ENCODE results near the gene NOS3.
"Not testable (repeated sequence)": the region's sequence is repeated elsewhere in the genome, so short reads cannot be mapped to it uniquely, and the experiment has no call there.

Gene NOS3

DNA sequence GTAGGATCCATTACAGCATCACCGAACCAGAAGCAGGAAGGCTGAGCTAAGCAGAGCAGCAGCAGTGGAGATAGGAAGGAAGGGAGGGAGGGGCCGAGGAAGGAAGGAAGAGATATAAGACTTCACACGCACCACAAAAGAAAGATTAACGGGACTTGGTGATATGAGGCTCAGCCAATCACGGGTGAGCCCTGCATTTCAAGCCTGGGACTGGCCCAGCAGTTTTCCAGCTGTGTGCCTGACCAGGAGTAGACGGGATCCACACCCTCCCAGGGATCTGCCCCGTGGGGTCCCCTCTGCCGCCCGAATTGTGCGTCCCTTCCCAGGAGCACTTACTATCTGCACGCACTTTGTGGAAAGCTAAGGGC lies 17.3 kb downstream of the NOS3 start:
- Histone ChIP-seq H3K9ac (ENCODE audit: insufficient read length, low read depth) (no peak overlapping the region), H3K27me3 (ENCODE audit: insufficient read depth, insufficient read length) (no peaks in the 10 kb centered on the region), H3K36me3 (ENCODE audit: insufficient read depth, insufficient read length, low read length) (no peaks in the 10 kb centered on the region), H3K9me3 (ENCODE audit: insufficient read depth, low read length) (no peaks in the 10 kb centered on the region), H3K4me1 (ENCODE audit: insufficient read depth, insufficient read length) (peaks cover 22% of the 10 kb centered on the region), H3K4me3 (ENCODE audit: insufficient read length, low read depth) (no peak overlapping the region)
- TF ChIP-seq SUZ12 (IDR thresholded peaks at IDR 0.05; ENCODE audit: extremely low read depth, insufficient read depth, insufficient read length) (no peak), YY1 (IDR thresholded peaks at IDR 0.05; ENCODE audit: insufficient read depth, insufficient read length) (no peak), ZNF274 (IDR thresholded peaks at IDR 0.05; ENCODE audit: low read depth, low read length) (no peak)
- no peak for DNase-seq (ENCODE audit: low read depth, low spot score)

DNA sequence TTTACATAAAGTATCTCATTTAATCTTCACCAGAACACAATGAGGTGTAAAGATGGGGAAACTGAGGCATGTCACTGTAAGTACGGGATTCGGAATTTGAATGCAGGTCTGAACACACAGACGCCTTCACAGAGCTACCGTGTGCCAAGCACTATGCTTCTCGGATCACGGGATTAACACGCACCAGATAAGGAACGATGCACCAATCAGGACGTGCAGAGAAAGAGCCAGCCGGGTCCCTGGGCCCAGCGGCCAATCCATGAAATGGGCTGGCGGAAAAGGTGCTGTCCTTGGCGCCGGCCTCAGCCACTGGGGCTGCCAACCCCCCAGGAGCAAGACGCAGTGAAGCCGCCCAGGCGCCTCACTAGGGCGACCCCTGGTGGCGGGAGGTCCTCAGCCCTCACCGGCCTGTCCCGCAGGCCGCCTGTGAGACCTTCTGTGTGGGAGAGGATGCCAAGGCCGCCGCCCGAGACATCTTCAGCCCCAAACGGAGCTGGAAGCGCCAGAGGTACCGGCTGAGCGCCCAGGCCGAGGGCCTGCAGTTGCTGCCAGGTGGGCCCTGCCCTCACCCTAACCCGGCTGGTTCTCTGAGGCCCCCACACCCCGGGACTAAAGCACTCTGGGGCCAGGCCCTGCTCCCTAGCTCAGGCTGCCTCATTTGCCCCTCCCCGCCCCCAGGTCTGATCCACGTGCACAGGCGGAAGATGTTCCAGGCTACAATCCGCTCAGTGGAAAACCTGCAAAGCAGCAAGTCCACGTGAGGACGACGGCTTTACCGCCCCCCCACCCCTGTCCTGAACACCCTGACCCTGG lies 17.9 kb downstream of the NOS3 start:
- no peak for DNase-seq (ENCODE audit: low read depth, low spot score)
- no peak overlapping the region for H3K4me3 ChIP-seq (ENCODE audit: insufficient read length, low read depth)

DNA sequence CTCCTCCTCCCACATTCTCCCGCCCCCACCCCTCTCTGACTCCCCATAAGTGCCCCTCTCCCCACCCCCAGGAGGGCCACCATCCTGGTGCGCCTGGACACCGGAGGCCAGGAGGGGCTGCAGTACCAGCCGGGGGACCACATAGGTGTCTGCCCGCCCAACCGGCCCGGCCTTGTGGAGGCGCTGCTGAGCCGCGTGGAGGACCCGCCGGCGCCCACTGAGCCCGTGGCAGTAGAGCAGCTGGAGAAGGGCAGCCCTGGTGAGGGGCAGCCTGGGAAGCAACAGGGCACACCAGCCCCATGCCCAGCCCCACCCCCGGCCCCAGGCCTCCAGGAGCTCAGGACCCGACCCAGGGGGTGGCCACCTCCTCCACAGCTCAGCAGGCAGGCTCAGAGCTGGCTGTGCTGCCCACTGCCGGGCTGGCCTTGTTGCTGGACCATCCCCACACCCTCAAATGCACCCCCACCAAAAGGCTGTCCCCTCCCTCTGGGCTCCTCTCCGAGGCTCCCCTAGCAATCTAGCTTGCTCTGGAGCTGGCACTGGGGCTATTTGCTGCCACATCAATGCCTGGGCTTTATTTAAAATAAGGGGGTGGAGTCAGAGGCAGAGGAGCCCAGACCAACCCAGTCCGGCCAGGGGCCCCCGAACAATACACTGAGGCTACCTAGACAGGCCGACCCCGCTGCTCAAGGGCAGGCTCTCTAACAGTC lies 18.7 kb downstream of the NOS3 start:
- Histone ChIP-seq H3K36me3 (ENCODE audit: insufficient read depth, insufficient read length, low read length) (peaks cover 5% of the 10 kb centered on the region), H3K9me3 (ENCODE audit: insufficient read depth, low read length) (no peaks in the 10 kb centered on the region), H3K27me3 (ENCODE audit: insufficient read depth, insufficient read length) (no peaks in the 10 kb centered on the region), H3K4me3 (ENCODE audit: insufficient read length, low read depth) (peak overlapping the region; percentile 73), H3K4me1 (ENCODE audit: insufficient read depth, insufficient read length) (peaks cover 27% of the 10 kb centered on the region), H3K9ac (ENCODE audit: insufficient read length, low read depth) (peak overlapping the region; percentile 93)
- TF ChIP-seq ZNF274 (IDR thresholded peaks at IDR 0.05; ENCODE audit: low read depth, low read length) (no peak), SUZ12 (IDR thresholded peaks at IDR 0.05; ENCODE audit: extremely low read depth, insufficient read depth, insufficient read length) (no peak), YY1 (IDR thresholded peaks at IDR 0.05; ENCODE audit: insufficient read depth, insufficient read length) (no peak)
- DNase-seq (ENCODE audit: low read depth, low spot score) = no peak

More for the DNA sequence above, 17.9 kb downstream of the NOS3 start:
- Histone ChIP-seq H3K4me1 (ENCODE audit: insufficient read depth, insufficient read length) (peaks cover 24% of the 10 kb centered on the region), H3K36me3 (ENCODE audit: insufficient read depth, insufficient read length, low read length) (no peaks in the 10 kb centered on the region), H3K27me3 (ENCODE audit: insufficient read depth, insufficient read length) (no peaks in the 10 kb centered on the region), H3K9ac (ENCODE audit: insufficient read length, low read depth) (no peak overlapping the region), H3K9me3 (ENCODE audit: insufficient read depth, low read length) (no peaks in the 10 kb centered on the region)
- TF ChIP-seq YY1 (IDR thresholded peaks at IDR 0.05; ENCODE audit: insufficient read depth, insufficient read length) = no peak
- no peak for TF ChIP-seq SUZ12 (IDR thresholded peaks at IDR 0.05; ENCODE audit: extremely low read depth, insufficient read depth, insufficient read length)
- TF ChIP-seq ZNF274 (IDR thresholded peaks at IDR 0.05; ENCODE audit: low read depth, low read length) = no peak

DNA sequence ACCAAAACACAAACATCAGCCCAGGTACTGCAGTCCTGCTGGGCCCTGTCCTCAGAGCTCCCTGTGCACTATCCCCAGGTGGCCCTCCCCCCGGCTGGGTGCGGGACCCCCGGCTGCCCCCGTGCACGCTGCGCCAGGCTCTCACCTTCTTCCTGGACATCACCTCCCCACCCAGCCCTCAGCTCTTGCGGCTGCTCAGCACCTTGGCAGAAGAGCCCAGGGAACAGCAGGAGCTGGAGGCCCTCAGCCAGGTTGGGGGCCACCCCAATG lies 19.2 kb downstream of the NOS3 start:
- H3K36me3 ChIP-seq (ENCODE audit: insufficient read depth, insufficient read length, low read length) = peaks cover 7% of the 10 kb centered on the region
- no peaks in the 10 kb centered on the region for H3K27me3 ChIP-seq (ENCODE audit: insufficient read depth, insufficient read length)
- no peak for DNase-seq (ENCODE audit: low read depth, low spot score)
- peak overlapping the region; percentile 93 for H3K9ac ChIP-seq (ENCODE audit: insufficient read length, low read depth)
- no peaks in the 10 kb centered on the region for H3K9me3 ChIP-seq (ENCODE audit: insufficient read depth, low read length)
- peak overlapping the region; percentile 73 for H3K4me3 ChIP-seq (ENCODE audit: insufficient read length, low read depth)
- no peak for TF ChIP-seq SUZ12 (IDR thresholded peaks at IDR 0.05; ENCODE audit: extremely low read depth, insufficient read depth, insufficient read length)
- no peak for TF ChIP-seq YY1 (IDR thresholded peaks at IDR 0.05; ENCODE audit: insufficient read depth, insufficient read length)
- TF ChIP-seq ZNF274 (IDR thresholded peaks at IDR 0.05; ENCODE audit: low read depth, low read length) = no peak
- H3K4me1 ChIP-seq (ENCODE audit: insufficient read depth, insufficient read length) = peaks cover 27% of the 10 kb centered on the region

DNA sequence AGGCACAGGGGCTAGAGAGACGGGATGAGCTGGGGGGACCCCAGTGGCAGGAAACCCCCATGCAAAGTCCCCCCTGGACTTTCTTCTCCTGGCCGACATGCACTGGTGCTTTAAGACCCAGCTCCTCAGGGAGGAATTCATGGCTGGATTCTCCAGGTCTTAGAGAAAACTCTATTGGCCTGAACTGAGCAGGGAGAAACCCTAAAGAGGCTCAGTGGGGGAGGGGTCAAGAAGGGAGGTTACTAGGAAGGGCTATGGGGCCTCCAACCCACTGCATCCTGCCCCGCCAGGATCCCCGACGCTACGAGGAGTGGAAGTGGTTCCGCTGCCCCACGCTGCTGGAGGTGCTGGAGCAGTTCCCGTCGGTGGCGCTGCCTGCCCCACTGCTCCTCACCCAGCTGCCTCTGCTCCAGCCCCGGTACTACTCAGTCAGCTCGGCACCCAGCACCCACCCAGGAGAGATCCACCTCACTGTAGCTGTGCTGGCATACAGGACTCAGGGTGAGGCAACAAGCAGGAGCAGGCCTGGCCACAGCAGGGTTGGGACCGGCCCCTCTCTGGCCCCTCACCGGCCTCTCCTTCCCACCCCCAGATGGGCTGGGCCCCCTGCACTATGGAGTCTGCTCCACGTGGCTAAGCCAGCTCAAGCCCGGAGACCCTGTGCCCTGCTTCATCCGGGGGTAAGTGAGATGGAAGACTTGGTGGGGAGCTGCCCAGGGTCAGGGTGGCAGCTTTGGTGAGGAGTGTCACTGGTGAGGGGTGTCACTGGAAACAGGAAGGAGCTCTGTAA lies 19.7 kb downstream of the NOS3 start:
- Histone ChIP-seq H3K27me3 (ENCODE audit: insufficient read depth, insufficient read length) (no peaks in the 10 kb centered on the region), H3K4me3 (ENCODE audit: insufficient read length, low read depth) (peak overlapping the region; percentile 73), H3K9ac (ENCODE audit: insufficient read length, low read depth) (peak overlapping the region; percentile 93), H3K36me3 (ENCODE audit: insufficient read depth, insufficient read length, low read length) (peaks cover 12% of the 10 kb centered on the region), H3K4me1 (ENCODE audit: insufficient read depth, insufficient read length) (peaks cover 27% of the 10 kb centered on the region), H3K9me3 (ENCODE audit: insufficient read depth, low read length) (no peaks in the 10 kb centered on the region)
- no peak for DNase-seq (ENCODE audit: low read depth, low spot score)
- no peak for TF ChIP-seq ZNF274 (IDR thresholded peaks at IDR 0.05; ENCODE audit: low read depth, low read length)
- TF ChIP-seq SUZ12 (IDR thresholded peaks at IDR 0.05; ENCODE audit: extremely low read depth, insufficient read depth, insufficient read length) = no peak
- no peak for TF ChIP-seq YY1 (IDR thresholded peaks at IDR 0.05; ENCODE audit: insufficient read depth, insufficient read length)

DNA sequence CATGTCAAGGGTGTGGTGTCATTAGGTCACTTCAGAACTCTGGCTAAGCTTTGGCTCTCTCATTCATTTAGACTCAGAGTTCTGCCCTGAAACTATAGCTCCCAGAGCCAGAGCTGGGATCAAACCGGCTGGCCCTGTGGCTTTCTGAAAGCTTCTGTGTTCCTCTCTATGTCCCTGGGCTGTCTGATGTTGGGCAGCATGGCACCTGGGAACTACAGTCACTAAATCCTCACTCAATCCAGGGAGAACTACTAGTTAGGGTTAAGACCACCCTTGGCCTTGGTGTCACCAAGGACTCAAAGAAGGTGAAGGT lies 20.2 kb downstream of the NOS3 start:
- Histone ChIP-seq H3K9me3 (ENCODE audit: insufficient read depth, low read length) (no peaks in the 10 kb centered on the region), H3K36me3 (ENCODE audit: insufficient read depth, insufficient read length, low read length) (peaks cover 12% of the 10 kb centered on the region), H3K4me1 (ENCODE audit: insufficient read depth, insufficient read length) (peaks cover 27% of the 10 kb centered on the region), H3K9ac (ENCODE audit: insufficient read length, low read depth) (peak overlapping the region; percentile 93), H3K4me3 (ENCODE audit: insufficient read length, low read depth) (peak overlapping the region; percentile 73), H3K27me3 (ENCODE audit: insufficient read depth, insufficient read length) (no peaks in the 10 kb centered on the region)
- no peak for TF ChIP-seq ZNF274 (IDR thresholded peaks at IDR 0.05; ENCODE audit: low read depth, low read length)
- no peak for TF ChIP-seq YY1 (IDR thresholded peaks at IDR 0.05; ENCODE audit: insufficient read depth, insufficient read length)
- no peak for DNase-seq (ENCODE audit: low read depth, low spot score)

DNA sequence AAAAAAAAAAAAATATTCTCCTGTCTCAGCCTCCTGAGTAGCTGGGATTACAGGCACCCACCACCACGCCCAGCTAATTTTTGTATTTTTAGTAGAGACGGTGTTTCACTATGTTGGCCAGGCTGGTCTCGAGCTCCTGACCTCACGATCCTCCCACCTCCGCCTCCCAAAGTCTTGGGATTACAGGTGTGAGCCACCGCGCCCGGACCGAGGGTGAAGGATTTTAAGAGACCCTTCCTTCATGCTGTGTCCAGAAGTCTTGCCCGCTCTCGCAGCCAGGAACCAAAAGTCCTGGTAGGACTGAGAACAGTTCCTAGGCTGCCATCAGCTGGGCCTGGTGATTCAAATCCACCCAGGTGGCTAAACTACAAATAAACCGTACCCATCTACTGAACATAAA lies 20.8 kb downstream of the NOS3 start:
- DNase-seq (ENCODE audit: low read depth, low spot score); H3K27me3 ChIP-seq (ENCODE audit: insufficient read depth, insufficient read length); H3K9me3 ChIP-seq (ENCODE audit: insufficient read depth, low read length); H3K4me3 ChIP-seq (ENCODE audit: insufficient read length, low read depth); H3K9ac ChIP-seq (ENCODE audit: insufficient read length, low read depth): not testable (repeated sequence)
- H3K36me3 ChIP-seq (ENCODE audit: insufficient read depth, insufficient read length, low read length) = peaks cover 12% of the 10 kb centered on the region
- peaks cover 27% of the 10 kb centered on the region for H3K4me1 ChIP-seq (ENCODE audit: insufficient read depth, insufficient read length)
